HCT116 (cell line): Measurements from ENCODE around the gene UNC45A. TPM values are rescaled to one million over a fixed set of nuclear protein-coding genes. Genes with fewer than 3 reads are reported as not detected.

Experiments
- ATAC-seq: fragments of 200-7000 bp; cut with Tn5 transposase; 2 replicates; pipeline ENCODE4 v1.9.1; 2020; ENCODE audit warnings: mild to moderate bottlenecking, moderate library complexity
- BruUV-seq: library from RNA; stranded (reverse); fragments of 400-500 nt; replicated peaks from 2 replicates; lab custom pipeline; 2021; lab: Mats Ljungman, UMichigan
- CTCF ChIA-PET: fragments of 300-600 bp; sonication (Branson Sonifier 250); formaldehyde crosslinking; loops from one replicate; lab custom pipeline; 2021; ENCODE audit warnings: antibody characterized with exemption; lab: Charles Lee
- POLR2A ChIA-PET: fragments of 300-600, 350-600 bp; sonication (Branson Sonifier 250); formaldehyde crosslinking; loops from one replicate; lab custom pipeline; 2021; ENCODE audit warnings: antibody characterized with exemption; lab: Charles Lee
- RAD21 ChIA-PET, 2 experiments: fragments of 300-600 bp; sonication (Branson Sonifier 250); formaldehyde crosslinking; loops; one replicate each; lab custom pipeline; 2023; ENCODE audit warnings: low total read pairs in 2 of 2; ENCODE audit not compliant: uncharacterized antibody in 2 of 2, unreplicated experiment in 2 of 2, low non-redundant PET in 1 of 2; lab: Charles Lee
- DNase-seq: peaks from one replicate; pipeline ENCODE4 v3.0.0-alpha.2; 2010; ENCODE audit warnings: low read depth, low spot score
- H2AFZ ChIP-seq: fragments of 200-600 bp; shearing (Covaris generic), sonication (generic); 2 replicates; pipeline ENCODE4 v1.6.1; 2017; ENCODE audit warnings: low read depth, mixed run types, mixed read lengths, antibody characterized with exemption, low read length; ENCODE audit not compliant: poor library complexity, severe bottlenecking
- H3K27ac ChIP-seq: 2 replicates; pipeline ENCODE4 v1.5.1; 2012; ENCODE audit warnings: low read depth, low read length
- H3K27me3 ChIP-seq: fragments of 200-600 bp; sonication (generic); 2 replicates; pipeline ENCODE4 v1.6.1; 2016; ENCODE audit warnings: mixed run types, low read length, mixed read lengths; ENCODE audit not compliant: insufficient read depth
- H3K36me3 ChIP-seq, 2 experiments: fragments of 200-500 bp in 1 of 2; fragments of 200-600 bp in 1 of 2; sonication (Bioruptor generic) in 1 of 2; sonication (generic) in 1 of 2; 2 replicates each; pipeline versions ENCODE4 v1.5.1 to v1.6.1; 2014 to 2016; ENCODE audit warnings: low read length in 2 of 2, inconsistent platforms in 1 of 2, mixed read lengths in 1 of 2, mixed run types in 1 of 2; ENCODE audit not compliant: insufficient read depth in 2 of 2, control insufficient read depth in 1 of 2
- H3K4me1 ChIP-seq, 2 experiments: fragments of 200-600 bp in 1 of 2; sonication (generic) in 1 of 2; 2 replicates each; pipeline versions ENCODE4 v1.5.1 to v1.6.1; 2012 to 2017; ENCODE audit warnings: low read length in 2 of 2, inconsistent platforms in 1 of 2, mild to moderate bottlenecking in 1 of 2, mixed read lengths in 1 of 2, mixed run types in 1 of 2, moderate library complexity in 1 of 2; ENCODE audit not compliant: insufficient read depth in 2 of 2, control insufficient read depth in 1 of 2
- H3K4me2 ChIP-seq: fragments of 200-600 bp; sonication (generic); 2 replicates; pipeline ENCODE4 v1.6.1; 2017; ENCODE audit warnings: mixed run types, low read length, mixed read lengths
- H3K4me3 ChIP-seq, 2 experiments: fragments of 200-600 bp in 1 of 2; sonication (generic) in 1 of 2; replicated peaks in 1 of 2; 2 replicates each; pipeline ENCODE4 v1.5.1; 2011 to 2016; ENCODE audit warnings: low read length in 2 of 2, control low read depth in 1 of 2, low read depth in 1 of 2, mild to moderate bottlenecking in 1 of 2, mixed read lengths in 1 of 2, mixed run types in 1 of 2
- H3K79me2 ChIP-seq: fragments of 200-600 bp; sonication (generic); 2 replicates; pipeline ENCODE4 v1.6.1; 2017; ENCODE audit warnings: mild to moderate bottlenecking, mixed run types, low read length, moderate library complexity, mixed read lengths; ENCODE audit not compliant: insufficient read depth
- H3K9ac ChIP-seq: fragments of 200-600 bp; sonication (generic); 2 replicates; pipeline ENCODE4 v1.6.1; 2016; ENCODE audit warnings: low read length, mixed read lengths
- H3K9me2 ChIP-seq: fragments of 200-600 bp; sonication (generic), shearing (Covaris generic); 2 replicates; pipeline ENCODE4 v1.6.1; 2017; ENCODE audit warnings: mixed run types, mild to moderate bottlenecking, moderate library complexity; ENCODE audit not compliant: insufficient read depth
- H3K9me3 ChIP-seq, 2 experiments: fragments of 200-500 bp in 1 of 2; fragments of 200-600 bp in 1 of 2; sonication (Bioruptor generic) in 1 of 2; sonication (generic) in 1 of 2; 2 replicates each; pipeline ENCODE4 v1.6.1; 2014 to 2017; ENCODE audit warnings: low read length in 2 of 2, mixed read lengths in 2 of 2, inconsistent platforms in 1 of 2, low read depth in 1 of 2, mild to moderate bottlenecking in 1 of 2, mixed run types in 1 of 2, moderate library complexity in 1 of 2; ENCODE audit not compliant: control insufficient read depth in 1 of 2, insufficient read depth in 1 of 2
- H4K20me1 ChIP-seq: fragments of 200-600 bp; sonication (generic), shearing (Covaris generic); 2 replicates; pipeline ENCODE4 v1.6.1; 2017; ENCODE audit warnings: mixed run types, mild to moderate bottlenecking, moderate library complexity; ENCODE audit not compliant: insufficient read depth
- CBX3 ChIP-seq: IDR thresholded peaks from 2 replicates; pipeline ENCODE4 v1.6.1; 2012; ENCODE audit warnings: low read depth
- CEBPB ChIP-seq: IDR thresholded peaks from 2 replicates; pipeline ENCODE4 v1.6.1; 2012; ENCODE audit warnings: low read depth
- ELF1 ChIP-seq: IDR thresholded peaks from 2 replicates; pipeline ENCODE4 v1.6.1; 2012; ENCODE audit warnings: low read depth, borderline replicate concordance
- EZH2phosphoT487 ChIP-seq: fragments of 200-600 bp; IDR thresholded peaks from 2 replicates; pipeline ENCODE4 v1.6.1; 2018; ENCODE audit warnings: antibody characterized with exemption, borderline replicate concordance
- FOSL1 ChIP-seq: IDR thresholded peaks from 2 replicates; pipeline ENCODE4 v1.6.1; 2012; ENCODE audit warnings: low read depth
- POLR2A ChIP-seq: IDR thresholded peaks from 2 replicates; pipeline ENCODE4 v1.7.0; 2011; ENCODE audit warnings: borderline replicate concordance; ENCODE audit not compliant: insufficient read depth, insufficient read length; ENCODE audit errors: extremely low read depth
- POLR2AphosphoS5 ChIP-seq: IDR thresholded peaks from 2 replicates; pipeline ENCODE4 v1.6.1; 2011; ENCODE audit warnings: mild to moderate bottlenecking, low read depth, low read length, moderate library complexity
- RAD21 ChIP-seq: IDR thresholded peaks from 2 replicates; pipeline ENCODE4 v1.6.1; 2012; ENCODE audit warnings: low read depth, mild to moderate bottlenecking
- SRF ChIP-seq: IDR thresholded peaks from 2 replicates; pipeline ENCODE4 v1.6.1; 2012; ENCODE audit warnings: low read depth
- TCF7L2 ChIP-seq: IDR thresholded peaks from 2 replicates; pipeline ENCODE4 v1.7.0; 2011; ENCODE audit warnings: borderline replicate concordance, inconsistent platforms; ENCODE audit not compliant: insufficient read depth, insufficient read length; ENCODE audit errors: extremely low read depth
- YY1 ChIP-seq: IDR thresholded peaks from 2 replicates; pipeline ENCODE4 v1.6.1; 2011; ENCODE audit warnings: low read length, low read depth, moderate library complexity, mild to moderate bottlenecking; ENCODE audit not compliant: insufficient replicate concordance; ENCODE audit errors: extremely low read depth
- ZFX ChIP-seq: fragments of 450-650 bp; IDR thresholded peaks from 2 replicates; pipeline ENCODE4 v1.6.1; 2017
- ZNF274 ChIP-seq: fragments of 200-500 bp; sonication (Bioruptor generic); IDR thresholded peaks from 2 replicates; pipeline ENCODE4 v1.6.1; 2014; ENCODE audit warnings: mild to moderate bottlenecking, low read depth, low read length, inconsistent platforms
- intact Hi-C: fragments of 100-400 bp; cut with micrococcal nuclease; formaldehyde crosslinking; loops from 2 replicates; pipeline ENCODE4 v1.10.0; 2022
- total RNA-seq: library from RNA; stranded (reverse); gene quantifications from one replicate; pipeline ENCODE4 v1.2.1, GENCODE V29; 2021; ENCODE audit not compliant: unreplicated experiment
- TF ChIP-seq, protein P1 (sequence below), 3 experiments: fragments of 200-600 bp in 1 of 3; sonication (generic) in 1 of 3; IDR thresholded peaks in 2 of 3; conservative IDR thresholded peaks in 1 of 3; 2 replicates each; pipeline ENCODE4 v1.5.1; 2012 to 2017; ENCODE audit warnings: low read depth in 2 of 3, low read length in 2 of 3, antibody characterized with exemption in 1 of 3, borderline replicate concordance in 1 of 3, control low read depth in 1 of 3, mild to moderate bottlenecking in 1 of 3, mixed read lengths in 1 of 3, mixed run types in 1 of 3, moderate library complexity in 1 of 3; ENCODE audit not compliant: insufficient read depth in 1 of 3
- TF ChIP-seq, protein P2 (sequence below): IDR thresholded peaks from 2 replicates; pipeline ENCODE4 v1.6.1; 2012; ENCODE audit warnings: low read depth
- TF ChIP-seq, protein P3 (sequence below): IDR thresholded peaks from 2 replicates; pipeline ENCODE4 v1.6.1; 2012
- TF ChIP-seq, protein P4 (sequence below): IDR thresholded peaks from 2 replicates; pipeline ENCODE4 v1.6.1; 2011; ENCODE audit warnings: mild to moderate bottlenecking, low read length, moderate library complexity; ENCODE audit not compliant: insufficient replicate concordance; ENCODE audit errors: extremely low read depth
- TF ChIP-seq, protein P5 (sequence below): IDR thresholded peaks from 2 replicates; pipeline ENCODE4 v1.6.1; 2012

UNC45A gene
- total RNA-seq, 1 experiment from 2014 or later: 95.4 TPM

DNA sequence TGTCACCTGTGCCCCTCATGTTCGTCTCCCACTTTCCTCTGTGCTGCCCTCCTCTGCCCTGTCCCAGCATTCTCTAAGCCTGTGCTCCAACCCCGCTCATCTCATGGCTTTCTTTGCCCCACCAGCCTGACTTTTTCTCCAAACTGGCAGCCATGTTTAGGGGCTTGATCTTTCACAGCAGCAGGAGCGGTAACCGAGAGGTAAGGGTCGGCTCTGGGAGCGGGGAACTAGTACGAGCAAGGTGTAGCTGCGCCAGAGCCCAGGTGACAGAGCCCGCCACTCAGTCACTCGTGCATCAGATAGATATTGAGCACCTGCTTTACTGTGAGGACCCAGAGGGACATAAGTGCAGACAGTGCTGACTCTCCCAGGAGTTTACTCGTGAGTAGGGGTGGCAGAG lies 18.6 kb upstream of the UNC45A start:
- TF ChIP-seq, protein P1, sequence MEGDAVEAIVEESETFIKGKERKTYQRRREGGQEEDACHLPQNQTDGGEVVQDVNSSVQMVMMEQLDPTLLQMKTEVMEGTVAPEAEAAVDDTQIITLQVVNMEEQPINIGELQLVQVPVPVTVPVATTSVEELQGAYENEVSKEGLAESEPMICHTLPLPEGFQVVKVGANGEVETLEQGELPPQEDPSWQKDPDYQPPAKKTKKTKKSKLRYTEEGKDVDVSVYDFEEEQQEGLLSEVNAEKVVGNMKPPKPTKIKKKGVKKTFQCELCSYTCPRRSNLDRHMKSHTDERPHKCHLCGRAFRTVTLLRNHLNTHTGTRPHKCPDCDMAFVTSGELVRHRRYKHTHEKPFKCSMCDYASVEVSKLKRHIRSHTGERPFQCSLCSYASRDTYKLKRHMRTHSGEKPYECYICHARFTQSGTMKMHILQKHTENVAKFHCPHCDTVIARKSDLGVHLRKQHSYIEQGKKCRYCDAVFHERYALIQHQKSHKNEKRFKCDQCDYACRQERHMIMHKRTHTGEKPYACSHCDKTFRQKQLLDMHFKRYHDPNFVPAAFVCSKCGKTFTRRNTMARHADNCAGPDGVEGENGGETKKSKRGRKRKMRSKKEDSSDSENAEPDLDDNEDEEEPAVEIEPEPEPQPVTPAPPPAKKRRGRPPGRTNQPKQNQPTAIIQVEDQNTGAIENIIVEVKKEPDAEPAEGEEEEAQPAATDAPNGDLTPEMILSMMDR (IDR thresholded peaks at IDR 0.05 in 2 of 3, conservative IDR thresholded peaks at IDR 0.05 in 1 of 3; ENCODE audit: borderline replicate concordance in 1 of 3, insufficient read depth in 1 of 3, low read depth in 2 of 3, low read length in 2 of 3): no peak
- TF ChIP-seq, protein P2, sequence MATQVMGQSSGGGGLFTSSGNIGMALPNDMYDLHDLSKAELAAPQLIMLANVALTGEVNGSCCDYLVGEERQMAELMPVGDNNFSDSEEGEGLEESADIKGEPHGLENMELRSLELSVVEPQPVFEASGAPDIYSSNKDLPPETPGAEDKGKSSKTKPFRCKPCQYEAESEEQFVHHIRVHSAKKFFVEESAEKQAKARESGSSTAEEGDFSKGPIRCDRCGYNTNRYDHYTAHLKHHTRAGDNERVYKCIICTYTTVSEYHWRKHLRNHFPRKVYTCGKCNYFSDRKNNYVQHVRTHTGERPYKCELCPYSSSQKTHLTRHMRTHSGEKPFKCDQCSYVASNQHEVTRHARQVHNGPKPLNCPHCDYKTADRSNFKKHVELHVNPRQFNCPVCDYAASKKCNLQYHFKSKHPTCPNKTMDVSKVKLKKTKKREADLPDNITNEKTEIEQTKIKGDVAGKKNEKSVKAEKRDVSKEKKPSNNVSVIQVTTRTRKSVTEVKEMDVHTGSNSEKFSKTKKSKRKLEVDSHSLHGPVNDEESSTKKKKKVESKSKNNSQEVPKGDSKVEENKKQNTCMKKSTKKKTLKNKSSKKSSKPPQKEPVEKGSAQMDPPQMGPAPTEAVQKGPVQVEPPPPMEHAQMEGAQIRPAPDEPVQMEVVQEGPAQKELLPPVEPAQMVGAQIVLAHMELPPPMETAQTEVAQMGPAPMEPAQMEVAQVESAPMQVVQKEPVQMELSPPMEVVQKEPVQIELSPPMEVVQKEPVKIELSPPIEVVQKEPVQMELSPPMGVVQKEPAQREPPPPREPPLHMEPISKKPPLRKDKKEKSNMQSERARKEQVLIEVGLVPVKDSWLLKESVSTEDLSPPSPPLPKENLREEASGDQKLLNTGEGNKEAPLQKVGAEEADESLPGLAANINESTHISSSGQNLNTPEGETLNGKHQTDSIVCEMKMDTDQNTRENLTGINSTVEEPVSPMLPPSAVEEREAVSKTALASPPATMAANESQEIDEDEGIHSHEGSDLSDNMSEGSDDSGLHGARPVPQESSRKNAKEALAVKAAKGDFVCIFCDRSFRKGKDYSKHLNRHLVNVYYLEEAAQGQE: no peak
- TF ChIP-seq SRF (no peak), TCF7L2 (no peak), ZFX (no peak), ELF1 (no peak), CEBPB (no peak), CBX3 (no peak), YY1 (no peak), POLR2A (no peak), ZNF274 (no peak), EZH2phosphoT487 (no peak), POLR2AphosphoS5 (no peak), RAD21 (no peak), FOSL1 (no peak)
- TF ChIP-seq, protein P3, sequence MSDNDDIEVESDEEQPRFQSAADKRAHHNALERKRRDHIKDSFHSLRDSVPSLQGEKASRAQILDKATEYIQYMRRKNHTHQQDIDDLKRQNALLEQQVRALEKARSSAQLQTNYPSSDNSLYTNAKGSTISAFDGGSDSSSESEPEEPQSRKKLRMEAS: no peak
- TF ChIP-seq, protein P4, sequence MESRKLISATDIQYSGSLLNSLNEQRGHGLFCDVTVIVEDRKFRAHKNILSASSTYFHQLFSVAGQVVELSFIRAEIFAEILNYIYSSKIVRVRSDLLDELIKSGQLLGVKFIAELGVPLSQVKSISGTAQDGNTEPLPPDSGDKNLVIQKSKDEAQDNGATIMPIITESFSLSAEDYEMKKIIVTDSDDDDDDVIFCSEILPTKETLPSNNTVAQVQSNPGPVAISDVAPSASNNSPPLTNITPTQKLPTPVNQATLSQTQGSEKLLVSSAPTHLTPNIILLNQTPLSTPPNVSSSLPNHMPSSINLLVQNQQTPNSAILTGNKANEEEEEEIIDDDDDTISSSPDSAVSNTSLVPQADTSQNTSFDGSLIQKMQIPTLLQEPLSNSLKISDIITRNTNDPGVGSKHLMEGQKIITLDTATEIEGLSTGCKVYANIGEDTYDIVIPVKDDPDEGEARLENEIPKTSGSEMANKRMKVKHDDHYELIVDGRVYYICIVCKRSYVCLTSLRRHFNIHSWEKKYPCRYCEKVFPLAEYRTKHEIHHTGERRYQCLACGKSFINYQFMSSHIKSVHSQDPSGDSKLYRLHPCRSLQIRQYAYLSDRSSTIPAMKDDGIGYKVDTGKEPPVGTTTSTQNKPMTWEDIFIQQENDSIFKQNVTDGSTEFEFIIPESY: no peak
- TF ChIP-seq, protein P5, sequence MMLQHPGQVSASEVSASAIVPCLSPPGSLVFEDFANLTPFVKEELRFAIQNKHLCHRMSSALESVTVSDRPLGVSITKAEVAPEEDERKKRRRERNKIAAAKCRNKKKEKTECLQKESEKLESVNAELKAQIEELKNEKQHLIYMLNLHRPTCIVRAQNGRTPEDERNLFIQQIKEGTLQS: no peak
- H3K36me3 ChIP-seq: peaks cover 2 to 4% of the 10 kb centered on the region in 2 experiments; a peak in 3 of 4 replicates
- H3K27me3 ChIP-seq: no peaks in the 10 kb centered on the region
- H2AFZ ChIP-seq: no peak overlapping the region
- no peak overlapping the region for H3K4me3 ChIP-seq
- no peak for DNase-seq
- H4K20me1 ChIP-seq: no peaks in the 10 kb centered on the region
- no peaks in the 10 kb centered on the region for H3K4me1 ChIP-seq
- H3K79me2 ChIP-seq: no peaks in the 10 kb centered on the region
- no peak for ATAC-seq
- no peak overlapping the region for H3K4me2 ChIP-seq
- no peak overlapping the region for H3K27ac ChIP-seq
- H3K9me3 ChIP-seq: no peaks in the 10 kb centered on the region
- intact Hi-C loops: no loop called here
- BruUV-seq: no TSS peak
- no peak overlapping the region for H3K9ac ChIP-seq
- ChIA-PET RAD21 (no interaction called here), POLR2A (no interaction called here), CTCF (no interaction called here)
- no peaks in the 10 kb centered on the region for H3K9me2 ChIP-seq
